GM19035 (cell line): ENCODE measurements around the gene BEGAIN.

Experiments used
- ATAC-seq: cut with Tn5 transposase; IDR thresholded peaks from one replicate; pipeline ENCODE4 v1.9.1; 2021; ENCODE audit not compliant: unreplicated experiment

Gene BEGAIN

GRCh38 chr14:100553471-100553870 is 33.7 kb downstream of the BEGAIN start:
- no peak for ATAC-seq

GRCh38 chr14:100552524-100553125 is 34.6 kb downstream of the BEGAIN start:
- ATAC-seq: no peak

GRCh38 chr14:100551056-100551455 is 36.2 kb downstream of the BEGAIN start:
- ATAC-seq: no peak

GRCh38 chr14:100549834-100550625 is 37.2 kb downstream of the BEGAIN start:
- no peak for ATAC-seq

- no peak for ATAC-seq
Measured at GRCh38 chr14:100548939-100549338, 38.3 kb downstream of the BEGAIN start.

GRCh38 chr14:100548295-100548655 is 38.9 kb downstream of the BEGAIN start:
- ATAC-seq: no peak

GRCh38 chr14:100547633-100548294 is 39.5 kb downstream of the BEGAIN start:
- no peak for ATAC-seq

- no peak for ATAC-seq
Measured at GRCh38 chr14:100546051-100546443, 41.2 kb downstream of the BEGAIN start.

- no peak for ATAC-seq
Measured at GRCh38 chr14:100545359-100545758, 41.9 kb downstream of the BEGAIN start.

- no peak for ATAC-seq
Measured at GRCh38 chr14:100544506-100545141, 42.6 kb downstream of the BEGAIN start.

GRCh38 chr14:100543471-100544455 is 43.5 kb downstream of the BEGAIN start:
- ATAC-seq: no peak

GRCh38 chr14:100542619-100543205 is 44.5 kb downstream of the BEGAIN start:
- ATAC-seq: no peak

GRCh38 chr14:100541621-100542560 is 45.3 kb downstream of the BEGAIN start:
- no peak for ATAC-seq

- no peak for ATAC-seq
Measured at GRCh38 chr14:100540926-100541620, 46.1 kb downstream of the BEGAIN start.

- no peak for ATAC-seq
Measured at GRCh38 chr14:100540141-100540925, 46.9 kb downstream of the BEGAIN start.

- ATAC-seq: no peak
Measured at GRCh38 chr14:100539766-100540140, 47.5 kb downstream of the BEGAIN start.

GRCh38 chr14:100539003-100539660 is 48.1 kb downstream of the BEGAIN start:
- ATAC-seq: no peak
